Measurements from ENCODE around the gene ATP6V0E2.
A peak's percentile ranks its signal among the peaks of the same experiment; 100 is the strongest.
"Not testable (repeated sequence)": the region's sequence is repeated elsewhere in the genome, so short reads cannot be mapped to it uniquely, and the experiment has no call there.

The ATP6V0E2 gene

DNA sequence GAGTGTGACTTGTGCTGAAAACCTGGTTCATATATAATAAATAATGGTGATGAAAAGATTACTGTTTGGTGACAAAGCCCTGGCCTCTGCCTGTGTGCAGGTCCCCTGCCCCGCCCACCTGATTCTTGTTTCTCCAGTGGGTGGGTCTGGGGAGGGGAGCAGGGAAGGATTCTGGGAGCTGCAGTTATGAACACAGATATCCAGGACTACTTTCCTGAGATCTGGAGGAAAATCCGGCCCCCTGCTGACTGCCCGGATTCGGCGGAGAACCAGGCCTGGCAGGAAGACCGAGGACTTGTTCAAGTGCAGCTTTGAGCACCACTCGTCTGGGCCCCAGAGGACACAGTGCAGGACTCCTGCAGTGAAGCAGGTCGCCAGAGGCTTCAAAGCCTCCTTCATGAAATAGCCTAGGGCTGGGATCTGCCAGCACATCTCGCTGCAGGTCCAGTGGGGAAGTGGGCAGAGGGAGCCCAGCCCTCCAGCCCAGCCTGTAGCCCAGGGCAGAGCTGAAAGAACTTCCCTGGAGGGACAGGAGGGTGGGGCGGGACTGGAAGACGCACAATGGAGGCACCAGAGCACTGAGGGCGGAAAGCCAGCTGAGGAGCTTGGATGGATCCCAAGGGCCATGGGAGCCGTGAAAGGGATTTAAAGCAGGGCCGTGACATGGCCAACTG lies 7.0 kb downstream of the ATP6V0E2 start:
- no peak for DNase-seq

DNA sequence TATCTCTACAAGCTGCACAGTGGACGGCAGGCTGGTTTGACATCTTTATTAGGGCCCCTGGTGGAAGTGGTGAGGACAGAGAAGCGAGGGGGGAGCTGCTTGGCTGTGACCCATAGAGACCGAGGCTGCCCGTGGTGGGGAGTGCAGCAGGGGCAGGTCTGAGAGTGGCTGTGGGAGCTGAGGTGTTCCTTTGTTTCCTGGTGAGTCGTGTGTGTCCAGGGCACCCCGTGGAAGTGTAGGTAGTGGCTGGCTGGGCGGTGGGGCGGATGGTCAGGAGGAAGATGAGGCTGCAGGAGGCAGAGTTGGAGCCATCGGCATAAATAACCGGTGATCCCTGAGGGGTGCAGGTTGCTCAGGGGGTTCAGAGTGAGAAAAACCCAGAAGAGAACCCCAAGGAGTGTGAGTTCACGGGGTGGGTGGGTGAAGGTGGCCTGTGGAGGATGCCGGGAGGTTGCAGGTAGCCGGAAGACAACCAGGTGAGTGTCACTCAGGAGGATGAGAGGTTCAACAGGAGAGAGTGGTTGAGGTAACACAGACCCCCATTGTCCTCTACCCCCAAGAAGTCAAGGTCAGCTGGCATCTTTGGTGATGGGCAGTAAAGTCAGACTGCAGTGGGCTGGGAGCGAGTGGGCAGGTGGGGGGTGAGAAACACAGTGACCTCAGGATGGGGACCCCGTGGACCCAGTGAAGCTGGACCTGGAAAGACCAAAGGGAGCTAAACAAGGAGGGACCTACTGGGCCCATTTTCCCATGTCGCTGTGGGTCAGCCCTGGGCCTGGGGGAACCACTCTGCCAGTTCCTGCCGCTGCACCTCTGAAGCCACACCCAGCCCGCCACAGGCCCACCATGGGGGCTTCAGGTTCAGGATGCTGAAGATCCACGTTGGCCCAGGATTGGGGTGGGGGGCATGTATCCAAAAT lies 7.8 kb downstream of the ATP6V0E2 start:
- no peak for DNase-seq

DNA sequence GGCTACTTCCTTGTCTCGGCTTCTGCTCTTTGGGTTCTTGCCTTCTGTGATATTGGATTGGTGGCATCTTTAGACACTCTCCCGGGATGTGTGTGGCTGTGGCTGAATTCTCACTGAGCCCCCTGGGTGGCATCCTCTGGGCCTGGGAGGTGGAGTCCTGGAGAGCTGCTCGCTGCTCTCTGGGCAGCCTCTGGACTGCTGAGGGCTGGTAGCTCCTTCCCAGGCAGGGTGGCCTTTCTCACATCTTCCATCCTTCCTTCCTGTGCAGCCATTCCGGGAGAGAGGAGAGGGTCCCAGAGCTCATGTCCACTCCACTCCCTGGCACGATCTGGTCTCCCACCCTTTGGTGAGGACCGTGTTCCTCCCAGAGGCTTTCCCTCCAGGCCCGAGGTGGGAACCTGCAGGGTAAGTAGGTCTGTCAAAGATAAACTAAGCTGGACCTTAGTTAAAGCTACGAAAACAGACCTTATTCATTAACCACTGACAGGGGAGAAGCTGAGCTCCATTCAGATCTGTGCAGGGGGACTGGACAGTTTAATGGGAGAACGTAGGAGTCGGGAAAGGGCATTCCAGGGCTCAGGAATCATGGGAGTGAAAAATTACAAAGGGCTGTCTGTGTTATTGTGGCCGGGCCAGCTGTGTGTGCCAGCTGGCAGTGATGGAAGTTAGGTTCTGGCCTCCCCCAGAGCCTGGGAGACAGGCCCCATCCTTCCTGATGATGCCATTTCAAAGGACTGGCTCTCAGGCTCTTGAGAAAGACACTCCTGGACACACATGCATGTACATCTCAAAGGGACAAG lies 8.7 kb downstream of the ATP6V0E2 start:
- DNase-seq: no peak

DNA sequence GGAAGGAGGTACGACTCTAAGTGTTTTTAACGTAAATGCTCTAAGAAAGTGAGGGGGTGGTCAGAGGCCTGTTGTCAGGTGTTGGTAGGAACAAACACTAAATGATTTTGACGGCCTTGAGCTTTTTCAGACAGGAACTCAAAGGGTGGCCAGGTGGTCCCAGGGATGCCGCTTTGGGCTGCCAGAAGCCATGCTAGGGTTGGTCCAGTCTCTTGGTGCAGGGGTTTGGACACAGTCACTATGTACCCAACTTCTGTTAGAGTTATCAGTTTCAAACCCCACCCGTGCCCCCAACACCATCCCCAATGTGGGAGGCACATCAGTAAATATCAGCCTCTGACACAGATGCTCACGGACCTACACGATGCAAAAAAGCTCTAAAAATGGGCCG lies 9.3 kb downstream of the ATP6V0E2 start:
- DNase-seq: no peak

DNA sequence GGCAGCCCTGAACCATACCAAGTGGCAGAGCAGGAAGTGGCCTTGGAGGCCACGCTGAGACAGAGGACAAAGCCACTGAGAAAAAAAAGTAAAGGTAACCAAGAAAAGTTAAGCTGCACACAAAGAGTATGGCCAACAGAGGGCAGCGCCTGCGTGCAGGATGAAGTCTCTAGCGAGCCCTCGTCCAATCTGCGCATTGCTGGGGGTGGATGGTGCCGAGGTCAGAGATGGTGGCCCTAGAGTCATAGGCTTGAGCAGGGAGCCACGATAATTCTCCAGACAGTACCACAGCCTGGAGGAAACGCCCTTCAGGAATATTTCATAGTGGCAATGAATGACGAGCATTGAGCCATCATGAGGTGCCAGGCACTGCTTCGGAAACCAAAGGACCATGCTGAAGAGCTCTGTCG lies 9.7 kb downstream of the ATP6V0E2 start:
- peak; percentile 52 for DNase-seq

DNA sequence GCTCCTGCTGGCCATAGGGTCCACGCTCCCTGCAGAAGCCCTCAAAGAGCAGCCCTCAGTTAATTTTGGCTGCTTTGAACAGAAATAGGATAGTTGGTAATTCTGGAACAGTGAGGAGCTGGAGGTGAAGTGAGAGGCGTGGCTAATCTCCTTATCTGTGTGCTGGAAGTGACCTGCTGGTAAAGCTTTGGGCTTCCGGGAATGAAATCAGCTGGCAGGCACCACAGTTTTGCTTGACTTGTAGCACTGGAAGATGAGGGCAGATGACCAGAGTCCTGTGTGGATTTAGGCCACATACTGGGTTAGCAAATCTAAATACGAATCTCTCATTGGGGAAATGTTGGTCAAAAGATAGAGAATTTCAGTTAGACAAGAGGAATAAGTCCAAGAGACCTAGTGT lies 10.2 kb downstream of the ATP6V0E2 start:
- no peak for DNase-seq

DNA sequence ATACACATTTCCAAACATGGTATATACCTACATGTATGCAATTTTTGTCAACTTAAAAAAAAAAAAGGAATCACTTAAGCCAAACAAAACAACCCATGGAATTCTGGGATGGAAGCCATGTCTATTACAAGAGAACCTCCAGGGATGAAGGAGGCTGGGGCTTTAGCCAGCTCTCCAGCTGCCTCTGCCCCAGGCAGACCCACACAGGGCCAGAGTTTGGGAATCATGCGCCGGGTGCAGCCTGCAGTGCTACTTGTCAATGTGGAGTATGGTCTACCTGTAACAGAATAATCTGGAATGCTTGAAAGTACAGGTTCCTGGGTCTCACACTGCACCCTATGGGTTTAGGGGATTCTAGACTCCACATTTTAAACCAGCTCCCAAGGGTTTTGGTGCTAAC lies 10.8 kb downstream of the ATP6V0E2 start:
- no peak for DNase-seq

DNA sequence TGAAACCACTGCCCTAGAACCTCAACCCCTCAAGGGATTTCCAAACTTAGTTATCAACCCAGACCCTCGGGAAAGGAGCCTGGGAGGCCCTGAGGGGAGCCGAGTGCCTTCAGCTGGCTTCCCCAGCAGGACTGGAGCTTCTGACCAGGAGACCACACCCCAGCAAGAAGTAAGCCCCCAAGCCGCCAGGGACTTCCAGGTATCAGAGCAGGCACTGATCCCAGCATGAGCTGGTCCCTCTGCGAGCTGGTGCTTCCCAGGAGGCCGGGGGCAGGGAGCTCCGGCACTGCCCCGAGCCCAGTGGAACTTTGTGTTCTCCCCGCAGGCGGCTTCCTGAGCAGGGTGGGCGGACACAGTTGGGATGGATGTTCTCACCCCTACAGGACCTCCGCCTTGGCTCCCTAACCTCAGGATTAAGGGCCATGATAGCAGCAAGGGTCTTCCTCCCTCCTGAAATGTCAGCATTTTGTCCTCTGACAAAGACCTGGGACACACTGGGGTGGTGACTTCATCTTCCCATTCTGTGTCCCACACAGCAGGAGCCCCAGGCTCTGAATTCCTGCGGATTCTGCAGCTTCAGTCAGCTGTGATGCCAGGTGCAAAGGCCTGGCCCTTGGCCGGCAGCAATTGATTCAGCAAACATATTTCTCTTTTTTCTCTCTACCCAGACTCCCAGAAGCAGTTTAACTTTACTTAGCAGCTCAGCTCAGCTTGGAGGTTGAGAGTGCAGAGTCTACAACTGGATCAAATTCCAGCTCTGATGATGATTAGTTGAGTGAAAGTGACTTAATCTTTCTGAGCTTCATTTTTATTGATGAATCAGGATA lies 11.6 kb downstream of the ATP6V0E2 start:
- no peak for DNase-seq

DNA sequence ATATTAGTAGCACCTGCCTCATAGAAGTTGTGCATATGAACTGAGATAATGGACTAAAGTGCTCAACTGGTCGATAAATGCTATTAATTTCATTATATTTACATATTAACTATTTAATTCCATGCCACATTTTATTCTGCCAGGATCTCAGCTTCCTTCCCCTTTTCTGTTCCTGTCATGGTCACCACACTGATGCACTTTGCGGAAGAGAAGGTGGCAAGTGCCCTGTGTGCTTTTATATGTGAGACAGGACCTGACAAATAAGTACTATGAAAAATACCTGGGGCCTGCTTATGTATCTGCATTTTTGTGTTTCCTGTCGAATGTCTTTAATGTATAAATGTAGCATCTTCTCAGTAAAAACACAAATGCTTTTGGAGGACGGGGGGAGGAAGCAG lies 12.2 kb downstream of the ATP6V0E2 start:
- DNase-seq: no peak

DNA sequence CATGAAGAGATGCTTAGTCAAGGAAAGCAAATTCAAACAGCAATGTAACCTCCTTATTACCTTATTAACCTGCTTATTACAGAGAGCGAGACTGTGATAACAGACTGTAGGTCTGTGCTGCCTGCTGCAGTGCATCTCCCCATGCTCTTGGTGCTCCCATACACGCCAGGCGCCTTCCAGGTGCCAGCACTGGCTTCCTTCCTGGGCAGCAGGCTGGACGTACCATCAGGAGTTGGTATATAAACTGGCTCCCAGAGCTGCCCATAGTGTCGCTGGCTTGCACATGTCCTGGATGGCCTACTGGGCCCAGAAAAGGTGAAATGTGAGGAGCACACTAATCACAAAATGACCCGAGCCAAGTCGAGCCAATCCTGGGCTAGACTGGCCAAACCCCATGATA lies 13.5 kb downstream of the ATP6V0E2 start:
- DNase-seq: no peak

DNA sequence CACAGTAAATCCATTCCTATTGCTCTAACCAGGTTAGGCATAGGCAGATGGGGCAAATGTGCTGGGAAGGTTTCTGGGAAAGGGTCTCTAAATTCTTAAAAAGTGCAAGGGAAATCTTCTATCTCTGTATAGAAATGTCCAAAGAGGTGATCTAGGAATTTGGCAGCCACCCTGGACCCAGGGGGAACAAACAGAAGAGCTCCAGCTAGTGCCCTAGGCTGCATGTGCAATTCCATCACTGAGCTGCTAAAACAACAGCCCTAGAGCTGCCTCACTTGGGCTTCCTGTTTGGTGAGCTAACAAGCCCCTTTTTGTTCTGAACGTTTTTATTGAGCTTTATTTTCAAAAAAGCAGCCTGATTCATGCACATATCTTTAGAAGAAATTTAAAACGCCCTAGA lies 16.9 kb downstream of the ATP6V0E2 start:
- not testable (repeated sequence) for DNase-seq

DNA sequence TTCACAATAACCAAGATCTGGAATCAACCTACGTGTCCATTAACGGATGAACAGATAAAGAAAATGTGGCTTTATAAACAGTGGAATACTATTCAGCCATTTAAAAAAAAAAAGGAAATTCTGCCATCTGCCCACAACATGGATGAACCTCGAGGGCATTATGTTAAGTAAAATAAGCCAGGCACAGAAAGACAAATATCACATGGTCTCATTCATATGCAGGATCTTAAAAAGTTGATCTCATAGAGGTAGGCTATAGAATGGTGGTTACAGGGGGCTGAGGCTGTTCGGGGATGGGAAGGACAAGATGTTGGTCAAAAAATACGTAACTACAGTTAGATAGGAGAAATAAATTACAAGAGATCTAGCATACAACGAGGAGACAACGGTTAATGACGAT lies 21.2 kb downstream of the ATP6V0E2 start:
- not testable (repeated sequence) for DNase-seq

DNA sequence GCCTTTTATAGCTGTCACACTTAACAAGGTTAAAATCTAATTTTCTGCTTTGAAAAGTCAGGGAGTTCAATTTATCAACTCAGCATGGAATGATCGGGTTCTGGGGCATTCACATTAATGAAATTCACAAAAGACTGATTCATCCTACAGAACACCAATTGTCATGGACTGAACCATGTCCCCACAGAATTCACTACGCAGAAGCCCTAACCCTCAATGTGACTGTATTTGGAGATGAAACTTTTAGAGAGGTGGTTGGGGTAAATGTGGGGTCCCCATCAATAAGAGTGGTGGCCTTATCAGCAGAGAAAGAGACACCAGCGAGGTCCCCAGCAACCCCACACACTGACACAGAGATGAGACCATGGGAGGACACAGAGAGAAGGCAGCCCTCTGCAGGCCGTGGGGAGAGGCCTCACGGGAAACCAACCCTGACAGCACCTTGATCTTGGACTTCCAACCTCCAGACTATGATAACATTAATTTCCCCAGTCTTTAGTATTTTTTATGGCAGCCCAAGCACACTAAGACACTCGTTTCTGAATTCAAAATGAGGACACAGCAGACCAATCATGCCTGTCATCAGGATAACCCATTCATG lies 34.1 kb downstream of the ATP6V0E2 start:
- not testable (repeated sequence) for DNase-seq

DNA sequence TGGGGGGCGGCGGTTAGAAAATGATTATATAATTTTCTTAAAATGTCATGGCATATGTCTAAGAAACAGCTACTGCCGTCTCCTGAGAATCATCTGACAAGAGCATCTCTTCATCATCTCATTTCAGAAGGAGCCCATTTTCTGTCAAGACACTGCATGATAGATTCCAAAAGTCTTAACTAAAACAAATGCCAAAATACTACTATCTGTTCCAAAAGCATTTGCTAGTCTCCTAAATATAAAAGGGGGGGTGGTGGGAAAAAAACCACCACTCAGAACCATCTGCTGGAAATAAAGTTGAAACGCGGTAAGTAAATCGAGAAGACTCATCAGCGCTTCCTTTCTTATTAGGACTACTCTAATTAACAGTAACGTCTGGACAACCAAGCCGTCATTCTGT lies 36.5 kb downstream of the ATP6V0E2 start:
- not testable (repeated sequence) for DNase-seq

DNA sequence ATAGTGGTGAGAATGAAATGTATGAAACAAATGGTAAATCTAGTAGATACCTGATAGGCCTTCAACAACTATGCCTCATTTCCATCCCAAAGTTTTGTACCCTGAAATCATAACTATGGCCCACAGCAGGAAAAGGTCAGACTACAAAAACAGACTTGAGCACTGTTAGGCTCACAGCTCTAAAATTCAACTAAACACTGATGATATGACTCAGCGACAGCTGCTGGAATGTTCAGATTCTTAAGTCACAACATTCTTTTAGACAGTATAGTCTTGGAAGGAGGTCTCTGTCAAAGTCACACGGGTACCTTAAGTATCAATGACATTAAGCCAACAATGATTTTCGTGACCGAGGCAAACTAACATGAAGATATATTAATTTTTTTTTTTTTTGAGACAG lies 38.4 kb downstream of the ATP6V0E2 start:
- DNase-seq: not testable (repeated sequence)

DNA sequence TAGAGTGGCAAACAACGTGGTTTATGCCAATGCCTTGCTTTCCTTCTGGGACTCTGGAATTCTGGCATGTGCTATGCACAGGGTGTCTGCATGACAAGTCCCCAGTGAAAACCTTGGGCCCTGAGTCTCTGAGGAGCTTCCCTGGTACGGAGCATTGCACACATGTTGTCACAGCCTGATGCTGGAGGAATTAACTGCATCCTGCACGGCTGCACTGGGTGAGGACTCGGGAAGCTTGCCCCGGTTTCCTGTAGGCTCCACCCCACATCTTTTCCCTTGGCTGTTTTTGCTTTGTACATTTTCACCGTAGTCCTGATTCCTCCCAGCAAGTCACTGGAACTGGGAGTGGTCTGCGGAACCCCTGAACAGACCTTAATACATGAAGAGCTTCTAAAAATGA lies 52.6 kb downstream of the ATP6V0E2 start:
- not testable (repeated sequence) for DNase-seq

Data from activated CD4-positive, alpha-beta T cell treated with anti-CD3 and anti-CD28 coated beads, Interleukin-2, amount 50 U/mL, for 1 hour (primary cell).